VCaP (cell line): ENCODE data around the gene NCOA7.
"Not testable (repeated sequence)": the region's sequence is repeated elsewhere in the genome, so short reads cannot be mapped to it uniquely, and the experiment has no call there.

ENCODE experiments used
- H3K27ac ChIP-seq: fragments of 450-650 bp; 2 replicates; pipeline ENCODE4 v1.5.1; 2017
- TF ChIP-seq, protein P1 (sequence below): fragments of 450-650 bp; conservative IDR thresholded peaks from 2 replicates; pipeline ENCODE4 v1.5.1; 2017; ENCODE audit warnings: mild to moderate bottlenecking, moderate library complexity

The NCOA7 gene

DNA sequence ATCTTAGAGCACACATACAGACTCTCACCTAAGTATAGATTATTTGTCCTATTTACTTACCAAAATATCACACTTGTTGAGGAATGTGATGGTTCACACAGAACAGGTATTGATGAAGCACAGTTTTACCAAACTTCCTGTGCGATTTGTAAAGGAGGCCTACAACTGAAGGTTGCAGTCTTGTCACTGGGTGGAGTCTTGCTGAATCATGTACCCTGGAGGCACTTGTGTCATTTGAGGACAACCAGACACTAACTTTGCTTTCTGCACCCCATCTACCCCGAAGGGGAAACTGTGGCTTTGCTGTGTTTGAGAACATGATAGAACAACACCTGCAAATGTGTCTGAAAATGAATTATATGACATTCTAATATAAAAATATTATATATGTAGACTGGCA lies 133.4 kb downstream of the NCOA7 start:
- H3K27ac ChIP-seq = no peak overlapping the region
- TF ChIP-seq, protein P1, sequence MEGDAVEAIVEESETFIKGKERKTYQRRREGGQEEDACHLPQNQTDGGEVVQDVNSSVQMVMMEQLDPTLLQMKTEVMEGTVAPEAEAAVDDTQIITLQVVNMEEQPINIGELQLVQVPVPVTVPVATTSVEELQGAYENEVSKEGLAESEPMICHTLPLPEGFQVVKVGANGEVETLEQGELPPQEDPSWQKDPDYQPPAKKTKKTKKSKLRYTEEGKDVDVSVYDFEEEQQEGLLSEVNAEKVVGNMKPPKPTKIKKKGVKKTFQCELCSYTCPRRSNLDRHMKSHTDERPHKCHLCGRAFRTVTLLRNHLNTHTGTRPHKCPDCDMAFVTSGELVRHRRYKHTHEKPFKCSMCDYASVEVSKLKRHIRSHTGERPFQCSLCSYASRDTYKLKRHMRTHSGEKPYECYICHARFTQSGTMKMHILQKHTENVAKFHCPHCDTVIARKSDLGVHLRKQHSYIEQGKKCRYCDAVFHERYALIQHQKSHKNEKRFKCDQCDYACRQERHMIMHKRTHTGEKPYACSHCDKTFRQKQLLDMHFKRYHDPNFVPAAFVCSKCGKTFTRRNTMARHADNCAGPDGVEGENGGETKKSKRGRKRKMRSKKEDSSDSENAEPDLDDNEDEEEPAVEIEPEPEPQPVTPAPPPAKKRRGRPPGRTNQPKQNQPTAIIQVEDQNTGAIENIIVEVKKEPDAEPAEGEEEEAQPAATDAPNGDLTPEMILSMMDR = no peak

DNA sequence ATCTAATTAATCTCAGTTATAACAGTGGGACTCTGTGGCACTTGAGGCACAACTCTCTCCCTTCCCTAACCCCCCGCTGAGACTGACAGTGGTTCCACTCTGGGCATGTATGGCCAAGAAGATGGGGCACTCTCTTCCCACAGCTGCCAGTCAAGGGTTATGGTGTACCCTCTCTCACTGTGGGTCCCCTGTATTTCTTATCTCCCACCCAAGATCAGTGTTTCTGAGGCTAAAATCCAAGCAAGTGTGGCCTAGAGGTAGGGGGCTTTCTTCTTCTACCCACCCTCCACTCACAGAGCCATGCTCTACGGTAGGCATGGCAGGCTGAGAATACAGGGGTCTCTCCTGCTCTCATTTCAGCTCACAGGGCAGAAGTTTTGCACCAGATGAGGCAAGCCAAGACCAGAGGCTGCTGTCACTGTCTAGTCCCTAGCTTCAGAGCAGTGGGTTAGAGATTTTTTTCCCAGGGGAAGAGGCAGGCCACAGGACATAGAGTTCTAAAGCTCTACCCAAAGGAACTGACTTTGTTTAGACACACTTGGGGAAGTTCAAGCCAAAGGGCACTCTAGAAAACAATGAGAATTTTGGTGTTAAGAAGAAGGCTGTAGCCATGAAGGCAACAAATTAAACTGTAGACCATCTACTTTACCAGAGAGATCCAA lies 134.1 kb downstream of the NCOA7 start:
- no peak overlapping the region for H3K27ac ChIP-seq
- TF ChIP-seq, protein P1 = no peak

DNA sequence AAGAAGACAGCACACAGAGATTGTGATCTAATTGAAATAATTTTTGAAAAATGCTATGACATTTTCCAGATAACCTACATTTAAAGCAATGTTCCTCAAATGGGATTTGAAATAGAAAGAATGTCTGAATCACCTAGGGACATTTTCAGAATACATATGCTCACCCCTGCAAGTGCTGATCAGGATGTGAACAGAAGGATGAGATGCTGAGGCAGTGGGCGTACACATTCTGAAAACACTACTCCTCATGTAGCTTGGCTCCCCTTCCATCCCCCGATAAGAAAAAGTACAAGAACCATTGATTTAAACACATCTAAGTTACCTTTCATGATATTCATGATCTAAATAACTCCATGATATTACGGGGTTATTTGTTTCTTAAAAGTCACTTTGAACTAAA lies 136.0 kb downstream of the NCOA7 start:
- no peak overlapping the region for H3K27ac ChIP-seq
- TF ChIP-seq, protein P1 = no peak

DNA sequence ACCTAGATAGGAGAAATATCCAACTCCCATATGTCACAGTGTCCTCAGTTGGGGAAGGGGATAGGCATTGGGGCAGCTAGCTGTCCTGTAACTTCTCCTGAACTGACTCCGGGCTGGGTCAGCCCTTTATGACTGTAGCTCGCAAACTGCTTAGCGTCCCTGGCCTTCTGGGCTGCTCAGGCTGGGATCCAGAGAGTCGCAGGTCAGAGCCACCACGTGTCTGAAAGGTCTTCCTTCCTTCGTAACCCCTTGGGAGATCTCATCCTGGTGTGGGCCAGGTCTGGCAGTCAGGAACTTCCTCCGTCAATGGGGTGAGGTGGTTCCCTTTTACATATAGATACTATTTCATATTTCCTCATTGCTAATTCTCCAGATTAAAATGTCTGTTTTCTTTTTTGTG lies 137.0 kb downstream of the NCOA7 start:
- TF ChIP-seq, protein P1 = no peak

DNA sequence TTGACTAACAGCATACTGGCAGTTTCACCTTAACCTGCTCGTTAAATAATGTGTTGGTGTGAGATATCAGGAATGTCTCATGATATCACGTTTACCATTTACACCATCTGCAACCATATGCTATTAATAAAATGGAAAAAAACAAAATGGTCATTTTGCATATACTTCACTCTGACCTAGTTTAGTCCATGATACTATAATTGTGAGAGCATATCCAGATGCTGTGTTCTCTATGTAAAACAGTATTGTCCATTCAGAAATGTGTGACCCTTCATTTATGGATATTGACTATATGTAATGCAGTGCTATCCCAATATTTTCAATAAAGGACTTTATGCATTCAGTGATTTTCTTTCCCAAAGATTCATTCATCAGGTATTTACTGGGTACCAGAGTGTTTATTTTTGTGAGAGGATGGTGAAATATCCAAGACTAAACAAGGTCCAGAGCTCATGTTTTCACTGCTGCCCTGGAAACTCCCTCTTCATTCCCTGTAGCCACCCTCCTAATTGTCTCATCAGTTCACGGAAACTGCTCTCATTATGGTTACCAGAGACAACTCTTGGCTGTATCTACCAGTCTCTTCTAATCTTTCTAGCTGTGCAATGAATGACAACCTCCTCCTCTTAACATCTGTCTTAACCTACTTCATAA lies 140.1 kb downstream of the NCOA7 start:
- H3K27ac ChIP-seq = no peak overlapping the region
- TF ChIP-seq, protein P1 = no peak

More for the DNA sequence above, 137.0 kb downstream of the NCOA7 start:
- H3K27ac ChIP-seq = no peak overlapping the region

DNA sequence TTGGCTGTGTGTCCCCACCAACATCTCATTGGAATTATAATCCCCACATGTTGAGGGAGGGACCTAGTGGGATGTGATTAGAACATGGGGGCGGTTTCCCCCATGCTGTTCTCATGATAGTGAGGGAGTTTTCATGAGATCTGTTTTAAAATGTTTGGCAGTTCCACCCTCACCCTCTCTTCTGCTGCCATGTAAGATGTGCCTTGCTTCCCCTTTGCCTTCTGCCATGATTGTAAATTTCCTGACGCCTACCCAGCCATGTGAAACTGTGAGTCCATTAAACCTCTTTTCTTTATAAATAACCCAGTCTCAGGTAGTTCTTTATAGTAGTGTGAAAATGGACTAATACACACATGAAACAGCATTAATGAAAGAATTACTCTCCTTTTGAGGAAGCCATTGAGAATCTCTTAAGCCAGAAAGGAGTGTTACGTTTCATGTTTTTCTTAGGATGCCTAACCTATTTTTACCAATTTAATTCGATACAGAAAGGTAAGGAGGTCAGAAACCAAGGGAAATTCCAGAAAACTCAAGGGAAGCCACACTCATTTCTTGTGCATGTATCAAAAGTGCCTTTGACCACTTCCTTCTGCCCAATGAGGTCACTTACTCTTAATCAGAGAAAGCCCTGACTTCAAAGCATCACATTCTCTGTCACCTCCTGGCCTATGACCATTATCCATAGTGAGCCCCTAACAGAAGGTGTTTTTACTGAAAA lies 141.1 kb downstream of the NCOA7 start:
- TF ChIP-seq, protein P1 = no peak
- no peak overlapping the region for H3K27ac ChIP-seq

DNA sequence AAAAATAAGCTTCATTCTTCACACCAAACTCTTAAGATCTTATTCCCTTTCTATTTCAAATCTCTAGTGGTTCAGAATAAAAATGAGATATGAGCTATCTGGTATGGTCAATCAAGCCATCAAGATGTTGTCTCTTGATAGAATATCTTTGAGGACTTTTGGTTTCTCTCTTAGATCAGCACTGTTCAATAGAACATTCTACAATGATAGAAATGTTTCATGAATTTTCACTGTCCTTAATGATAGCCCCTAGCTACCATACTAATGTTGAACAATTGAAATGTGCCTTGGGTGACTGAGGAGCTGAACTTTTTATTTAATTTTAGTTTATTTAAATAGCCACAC lies 141.7 kb downstream of the NCOA7 start:
- TF ChIP-seq, protein P1 = no peak
- no peak overlapping the region for H3K27ac ChIP-seq

DNA sequence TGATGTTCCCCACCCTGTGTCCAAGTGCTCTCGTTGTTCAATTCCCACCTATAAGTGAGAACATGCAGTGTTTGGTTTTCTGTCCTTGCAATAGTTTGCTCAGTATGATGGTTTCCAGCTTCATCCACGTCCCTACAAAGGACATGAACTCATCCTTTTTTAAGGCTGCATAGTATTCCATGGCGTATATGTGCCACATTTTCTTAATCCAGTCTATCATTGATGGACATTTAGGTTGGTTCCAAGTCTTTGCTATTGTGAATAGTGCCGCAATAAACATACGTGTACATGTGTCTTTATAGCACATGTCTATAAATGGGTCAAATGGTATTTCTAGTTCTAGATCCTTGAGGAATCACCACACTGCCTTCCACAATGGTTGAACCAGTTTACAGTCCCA lies 144.8 kb downstream of the NCOA7 start:
- not testable (repeated sequence) for H3K27ac ChIP-seq
